HepG2 (cell line): ENCODE measurements around the gene PNN. TPM values are rescaled to one million over a fixed set of nuclear protein-coding genes. Genes with fewer than 3 reads are reported as not detected.

Experiments used
- CBX5 ChIP-seq: sonication (generic); formaldehyde crosslinking; IDR thresholded peaks from 2 replicates; pipeline ENCODE4 v1.4.0; 2020; ENCODE audit warnings: missing genetic modification reagents, borderline replicate concordance
- ELF3 ChIP-seq: IDR thresholded peaks from 2 replicates; pipeline ENCODE4 v1.6.1; 2016; ENCODE audit warnings: missing genetic modification reagents, missing compliant biosample characterization
- FOXA3 ChIP-seq: IDR thresholded peaks from 2 replicates; pipeline ENCODE4 v1.6.1; 2016; ENCODE audit warnings: missing genetic modification reagents, missing compliant biosample characterization
- FOXK1 ChIP-seq: sonication (generic); formaldehyde crosslinking; IDR thresholded peaks from 2 replicates; pipeline ENCODE4 v1.4.0; 2020; ENCODE audit warnings: low read depth, missing genetic modification reagents, borderline replicate concordance
- FOXO1 ChIP-seq: sonication (generic); formaldehyde crosslinking; IDR thresholded peaks from 2 replicates; pipeline ENCODE4 v1.4.0; 2020; ENCODE audit warnings: missing genetic modification reagents
- JUN ChIP-seq: sonication (generic); formaldehyde crosslinking; IDR thresholded peaks from 2 replicates; pipeline ENCODE4 v1.4.0; 2020; ENCODE audit warnings: mild to moderate bottlenecking, missing genetic modification reagents
- KLF12 ChIP-seq: sonication (generic); formaldehyde crosslinking; IDR thresholded peaks from 2 replicates; pipeline ENCODE4 v1.4.0; 2020; ENCODE audit warnings: missing genetic modification reagents, borderline replicate concordance
- RAD51 ChIP-seq: fragments of 450-650 bp; IDR thresholded peaks from 2 replicates; pipeline ENCODE4 v1.6.1; 2016; ENCODE audit warnings: borderline replicate concordance
- SALL1 ChIP-seq: sonication (generic); formaldehyde crosslinking; IDR thresholded peaks from 2 replicates; pipeline ENCODE4 v1.8.0; 2022; ENCODE audit warnings: mild to moderate bottlenecking, missing genetic modification reagents
- YEATS4 ChIP-seq: sonication (generic); formaldehyde crosslinking; IDR thresholded peaks from 2 replicates; pipeline ENCODE4 v1.4.0; 2020; ENCODE audit warnings: missing genetic modification reagents, borderline replicate concordance
- ZBTB33 ChIP-seq: sonication (generic); formaldehyde crosslinking; IDR thresholded peaks from 2 replicates; pipeline ENCODE4 v1.4.0; 2020; ENCODE audit warnings: missing genetic modification reagents
- ZMYM3 ChIP-seq: sonication (generic); formaldehyde crosslinking; IDR thresholded peaks from 2 replicates; pipeline ENCODE4 v1.5.1; 2020; ENCODE audit warnings: mild to moderate bottlenecking, missing genetic modification reagents
- ZNF354B ChIP-seq: sonication (generic); formaldehyde crosslinking; IDR thresholded peaks from 2 replicates; pipeline ENCODE4 v1.8.0; 2022; ENCODE audit warnings: mild to moderate bottlenecking, missing genetic modification reagents
- ZNF605 ChIP-seq: sonication (generic); formaldehyde crosslinking; IDR thresholded peaks from 2 replicates; pipeline ENCODE4 v1.8.0; 2022; ENCODE audit warnings: mild to moderate bottlenecking, missing genetic modification reagents
- ZNF607 ChIP-seq: sonication (generic); formaldehyde crosslinking; IDR thresholded peaks from 2 replicates; pipeline ENCODE4 v1.5.1; 2020; ENCODE audit warnings: missing genetic modification reagents, mild to moderate bottlenecking, borderline replicate concordance
- ZNF781 ChIP-seq: sonication (generic); formaldehyde crosslinking; IDR thresholded peaks from 2 replicates; pipeline ENCODE4 v1.5.1; 2020; ENCODE audit warnings: borderline replicate concordance, mild to moderate bottlenecking, missing genetic modification reagents; ENCODE audit errors: not compliant biosample characterization
- polyA plus RNA-seq, 8 experiments: library from polyadenylated mRNA; depleted of rRNA in 3 of 8; stranded (reverse) in 7 of 8; unstranded in 1 of 8; fragments of >200 nt; fragmentation: Illumina TruSeq in 4 of 8; extraction: Trizol in 4 of 8; gene quantifications; 2 replicates each; pipeline versions ENCODE4 v1.2.1 to v1.2.3, GENCODE V29; 2011 to 2016; ENCODE audit warnings: low read depth in 4 of 8, missing spikeins in 1 of 8, mixed read lengths in 1 of 8; ENCODE audit not compliant: insufficient read depth in 1 of 8
- total RNA-seq, 5 experiments: library from RNA; depleted of rRNA; stranded (reverse); fragments of >200 nt; fragmentation: Illumina TruSeq; extraction: Trizol; gene quantifications; 2 replicates each; pipeline ENCODE4 v1.2.3, GENCODE V29; 2016; ENCODE audit warnings: low read depth in 1 of 5
- TF ChIP-seq, protein P1 (sequence below): sonication (generic); formaldehyde crosslinking; IDR thresholded peaks from 2 replicates; pipeline ENCODE4 v1.9.0; 2022; ENCODE audit warnings: low read depth, missing genetic modification reagents
- TF ChIP-seq, protein P2 (sequence below): sonication (generic); formaldehyde crosslinking; IDR thresholded peaks from 2 replicates; pipeline ENCODE4 v1.8.0; 2022; ENCODE audit warnings: mild to moderate bottlenecking, missing genetic modification reagents, moderate library complexity

Gene PNN
- total and polyA plus RNA-seq, 2 of the 13 experiments (the other 11 are each of a cell fraction or from before 2014, with no cell fraction given): 58.0 to 214 TPM

DNA sequence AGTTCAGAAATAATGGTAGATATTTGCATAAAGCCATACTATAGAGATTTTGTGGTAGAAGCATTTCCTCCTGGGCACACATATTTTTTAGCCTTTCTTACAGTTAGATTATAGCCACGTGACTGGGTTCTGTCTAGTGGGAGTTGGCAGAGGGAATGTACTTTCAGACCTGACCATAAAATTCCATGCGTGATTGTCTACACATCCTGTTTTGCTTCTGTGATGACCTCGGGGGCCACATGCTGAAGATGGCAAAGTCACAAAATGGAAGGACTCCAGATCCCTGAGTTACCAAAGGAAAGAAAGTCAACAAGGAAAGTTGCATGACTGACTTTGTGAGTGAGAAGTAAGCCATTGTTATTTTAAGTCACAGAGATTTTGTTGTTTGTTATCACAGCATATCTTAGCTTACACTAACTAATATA, 44.0 kb downstream of the PNN start (continued):
- TF ChIP-seq, protein P1, sequence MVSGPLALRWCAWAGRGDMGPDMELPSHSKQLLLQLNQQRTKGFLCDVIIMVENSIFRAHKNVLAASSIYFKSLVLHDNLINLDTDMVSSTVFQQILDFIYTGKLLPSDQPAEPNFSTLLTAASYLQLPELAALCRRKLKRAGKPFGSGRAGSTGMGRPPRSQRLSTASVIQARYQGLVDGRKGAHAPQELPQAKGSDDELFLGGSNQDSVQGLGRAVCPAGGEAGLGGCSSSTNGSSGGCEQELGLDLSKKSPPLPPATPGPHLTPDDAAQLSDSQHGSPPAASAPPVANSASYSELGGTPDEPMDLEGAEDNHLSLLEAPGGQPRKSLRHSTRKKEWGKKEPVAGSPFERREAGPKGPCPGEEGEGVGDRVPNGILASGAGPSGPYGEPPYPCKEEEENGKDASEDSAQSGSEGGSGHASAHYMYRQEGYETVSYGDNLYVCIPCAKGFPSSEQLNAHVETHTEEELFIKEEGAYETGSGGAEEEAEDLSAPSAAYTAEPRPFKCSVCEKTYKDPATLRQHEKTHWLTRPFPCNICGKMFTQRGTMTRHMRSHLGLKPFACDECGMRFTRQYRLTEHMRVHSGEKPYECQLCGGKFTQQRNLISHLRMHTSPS (CRISPR knock-in tag): peak; percentile 62; the same call in 1 of the 2 replicates
- peak; percentile 57; the same call in 1 of the 2 replicates for TF ChIP-seq ZNF605 (CRISPR knock-in tag)
- no peak for TF ChIP-seq ZBTB33 (CRISPR knock-in tag)
- no peak for TF ChIP-seq CBX5 (CRISPR knock-in tag)
- TF ChIP-seq FOXA3 (CRISPR knock-in tag): peak; percentile 81
- TF ChIP-seq, protein P2, sequence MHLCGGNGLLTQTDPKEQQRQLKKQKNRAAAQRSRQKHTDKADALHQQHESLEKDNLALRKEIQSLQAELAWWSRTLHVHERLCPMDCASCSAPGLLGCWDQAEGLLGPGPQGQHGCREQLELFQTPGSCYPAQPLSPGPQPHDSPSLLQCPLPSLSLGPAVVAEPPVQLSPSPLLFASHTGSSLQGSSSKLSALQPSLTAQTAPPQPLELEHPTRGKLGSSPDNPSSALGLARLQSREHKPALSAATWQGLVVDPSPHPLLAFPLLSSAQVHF (CRISPR knock-in tag): no peak
- peak; percentile 62; the same call in 1 of the 2 replicates for TF ChIP-seq SALL1
- peak; percentile 72 for TF ChIP-seq ZNF781 (CRISPR knock-in tag)
- TF ChIP-seq ZMYM3 (CRISPR knock-in tag): peak; percentile 63; the same call in 1 of the 2 replicates
- TF ChIP-seq FOXK1: peak; percentile 52; the same call in 1 of the 2 replicates
- TF ChIP-seq ELF3 (CRISPR knock-in tag): peak; percentile 73; the same call in 1 of the 2 replicates
- TF ChIP-seq YEATS4 (CRISPR knock-in tag): no peak
- TF ChIP-seq FOXO1 (CRISPR knock-in tag): peak; percentile 70; the same call in 1 of the 2 replicates
- 0 out of 2 replicates have a peak, but pooled peaks have one; percentile 17 for TF ChIP-seq ZNF354B (CRISPR knock-in tag)
- peak; percentile 40; the same call in 1 of the 2 replicates for TF ChIP-seq JUN
- no peak for TF ChIP-seq ZNF607 (CRISPR knock-in tag)
- 0 out of 2 replicates have a peak, but pooled peaks have one; percentile 51 for TF ChIP-seq KLF12 (CRISPR knock-in tag)
- peak; percentile 66; the same call in 1 of the 2 replicates for TF ChIP-seq RAD51
- TF ChIP-seq, all 625 proteins: peak for 92
